ENCODE data around the gene VAC14.

Gene VAC14

DNA sequence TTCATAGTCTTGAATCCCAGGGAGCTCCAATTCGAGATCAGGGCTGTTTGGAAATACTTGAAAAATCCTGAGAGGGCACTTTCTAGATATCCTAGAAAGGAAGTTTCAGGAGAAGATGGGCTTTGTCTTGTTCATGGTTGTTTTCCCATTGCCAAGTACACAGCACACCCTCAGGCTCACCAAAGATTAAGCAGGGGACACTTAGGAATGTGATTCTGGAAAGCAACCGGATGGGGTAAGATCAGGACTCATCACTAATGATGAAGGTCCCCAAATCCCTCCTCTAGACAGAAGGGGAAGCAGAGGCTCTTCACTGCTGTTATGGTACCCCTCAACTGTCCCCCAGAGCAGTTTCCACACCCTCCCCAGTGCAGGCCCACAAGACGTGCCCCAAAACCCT is 40.7 kb downstream of the VAC14 start:
- DNase-seq (ENCODE audit: low read depth in 2 of 2), result no peak

DNA sequence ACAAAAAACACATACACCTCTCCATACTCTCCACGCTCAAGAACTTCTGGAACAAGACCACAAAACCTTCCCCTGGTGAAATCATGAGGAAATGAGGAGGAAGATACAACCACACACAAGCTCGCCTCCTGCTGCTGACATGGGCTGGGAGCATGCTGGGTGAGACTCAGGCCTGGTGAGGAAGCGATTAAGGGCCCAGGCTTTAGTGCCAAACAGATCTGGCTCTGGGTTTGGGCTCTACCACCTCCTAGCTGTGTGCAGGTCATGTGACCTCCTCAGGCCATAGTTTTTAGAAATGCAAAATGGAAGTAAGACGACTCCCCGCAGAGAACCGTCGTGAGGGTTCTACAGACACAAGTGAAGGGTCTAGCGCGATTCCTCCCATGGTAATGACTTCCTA is 41.3 kb downstream of the VAC14 start:
- DNase-seq (ENCODE audit: low read depth in 2 of 2), result no peak

DNA sequence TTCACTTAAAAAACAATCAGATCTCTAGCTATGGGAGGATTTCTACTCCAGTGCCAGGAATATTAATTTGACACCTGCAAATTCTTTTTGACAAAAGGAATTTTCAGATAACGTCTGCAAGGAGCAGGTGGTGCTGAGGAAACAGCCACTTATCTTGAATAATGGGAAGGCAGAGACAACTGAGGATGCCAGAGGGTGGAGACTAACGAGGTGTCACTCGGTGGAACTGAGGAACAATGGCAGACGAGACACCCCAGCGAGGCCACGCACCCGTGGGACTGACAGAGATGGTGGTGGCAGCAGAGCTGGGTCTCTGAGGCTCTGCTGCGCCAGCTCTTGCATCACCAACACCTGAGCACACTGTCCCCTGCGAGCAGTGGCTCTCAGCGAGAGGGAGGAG is 42.2 kb downstream of the VAC14 start:
- no peak for DNase-seq (ENCODE audit: low read depth in 2 of 2)

DNA sequence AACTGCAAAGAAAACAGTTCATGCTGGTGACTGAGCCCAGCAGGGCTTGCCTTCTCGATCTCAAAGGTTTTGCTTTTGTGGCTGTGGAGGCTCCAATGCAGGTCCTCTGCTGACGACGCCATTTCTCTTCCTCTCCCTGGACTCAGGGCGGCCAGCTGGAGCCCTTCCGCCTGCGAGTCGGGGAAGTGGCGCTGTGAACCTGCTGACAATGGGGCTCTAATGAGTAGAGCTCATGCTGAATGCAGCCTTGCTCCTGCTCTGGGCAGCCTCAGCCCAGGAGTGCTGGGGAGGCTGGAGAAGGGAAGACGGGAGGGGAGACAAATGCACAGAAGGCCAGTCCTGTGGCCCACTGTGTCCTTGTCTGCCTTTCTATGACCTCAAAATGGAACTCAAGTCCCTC is 43.8 kb downstream of the VAC14 start:
- DNase-seq (ENCODE audit: low read depth in 2 of 2), result no peak

DNA sequence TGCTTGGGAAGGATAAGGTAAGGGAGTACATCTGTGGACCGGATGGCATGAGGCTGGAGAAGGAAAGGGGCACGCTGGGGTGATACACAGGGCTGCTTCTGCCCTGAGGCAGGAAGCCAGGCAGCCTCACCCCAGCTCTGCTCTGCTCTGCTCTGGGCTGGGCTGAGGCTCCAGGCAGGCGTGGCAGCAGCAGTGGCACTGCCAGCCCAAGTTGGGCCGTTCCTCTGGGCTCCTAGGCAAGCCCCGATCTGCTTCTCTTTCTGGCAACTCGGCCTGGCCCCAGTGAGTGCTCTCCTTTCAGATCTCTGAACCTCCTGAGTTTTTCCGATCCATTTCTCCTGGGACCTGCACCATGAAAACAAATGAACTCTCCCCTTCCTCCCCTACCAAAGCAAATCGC is 44.9 kb downstream of the VAC14 start:
- DNase-seq (ENCODE audit: low read depth in 2 of 2), result no peak

DNA sequence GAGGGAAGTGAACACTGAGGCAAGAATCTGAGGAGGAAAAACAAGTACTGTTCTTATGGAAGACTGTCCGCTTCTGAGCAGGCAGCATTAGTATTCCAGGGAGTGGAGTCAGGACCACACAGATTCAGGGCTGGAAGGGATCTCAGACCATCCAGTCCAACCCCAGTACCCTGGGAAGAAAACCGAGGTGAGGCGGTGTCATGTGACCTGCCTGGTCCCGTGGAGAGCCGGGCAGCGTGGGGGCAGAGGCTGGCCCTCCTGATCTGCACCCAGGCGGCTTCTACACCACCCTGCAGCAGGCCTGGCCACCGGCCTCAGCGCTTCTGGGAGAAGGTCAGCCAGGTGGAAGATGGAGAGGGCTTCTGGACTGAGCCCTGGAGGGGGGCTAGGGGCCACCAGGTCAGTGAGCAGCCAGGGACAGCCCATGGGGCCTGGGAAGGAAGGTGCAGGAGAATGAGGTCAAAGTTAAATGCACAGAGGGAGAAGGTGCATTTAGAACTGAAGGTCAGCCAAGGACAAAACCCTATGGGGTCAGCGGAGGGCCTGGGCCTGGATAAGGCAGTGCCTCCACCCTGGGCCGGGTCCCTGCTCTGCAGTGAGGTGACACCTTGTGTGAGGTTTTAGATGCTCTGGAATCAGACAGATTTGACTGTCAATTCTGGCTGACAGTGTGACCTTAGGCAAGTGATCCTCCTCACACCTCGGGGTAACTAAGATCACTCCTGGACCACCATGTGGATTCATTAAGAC is 45.9 kb downstream of the VAC14 start:
- no peak for DNase-seq (ENCODE audit: low read depth in 2 of 2)

DNA sequence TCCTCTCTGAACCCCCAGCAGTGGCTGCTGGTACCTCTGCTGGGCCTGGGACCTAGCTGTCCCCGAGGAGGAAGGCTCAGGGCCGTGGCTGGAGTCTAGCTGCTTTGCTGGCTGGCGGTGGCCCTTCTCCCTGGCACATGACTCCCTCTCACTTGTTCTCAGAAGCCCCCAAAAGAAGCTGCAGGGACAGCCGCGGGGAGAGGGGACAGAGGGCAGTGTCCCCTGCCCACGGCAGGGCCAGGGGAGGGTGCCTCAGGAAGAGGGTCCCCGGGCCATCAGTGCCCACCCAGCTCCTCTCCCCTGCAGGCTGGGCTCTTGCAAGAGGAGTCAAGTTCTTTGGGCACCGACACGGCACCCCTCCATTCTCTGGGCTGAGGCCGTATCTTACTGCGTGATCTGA is 46.6 kb downstream of the VAC14 start:
- no peak for DNase-seq (ENCODE audit: low read depth in 2 of 2)

DNA sequence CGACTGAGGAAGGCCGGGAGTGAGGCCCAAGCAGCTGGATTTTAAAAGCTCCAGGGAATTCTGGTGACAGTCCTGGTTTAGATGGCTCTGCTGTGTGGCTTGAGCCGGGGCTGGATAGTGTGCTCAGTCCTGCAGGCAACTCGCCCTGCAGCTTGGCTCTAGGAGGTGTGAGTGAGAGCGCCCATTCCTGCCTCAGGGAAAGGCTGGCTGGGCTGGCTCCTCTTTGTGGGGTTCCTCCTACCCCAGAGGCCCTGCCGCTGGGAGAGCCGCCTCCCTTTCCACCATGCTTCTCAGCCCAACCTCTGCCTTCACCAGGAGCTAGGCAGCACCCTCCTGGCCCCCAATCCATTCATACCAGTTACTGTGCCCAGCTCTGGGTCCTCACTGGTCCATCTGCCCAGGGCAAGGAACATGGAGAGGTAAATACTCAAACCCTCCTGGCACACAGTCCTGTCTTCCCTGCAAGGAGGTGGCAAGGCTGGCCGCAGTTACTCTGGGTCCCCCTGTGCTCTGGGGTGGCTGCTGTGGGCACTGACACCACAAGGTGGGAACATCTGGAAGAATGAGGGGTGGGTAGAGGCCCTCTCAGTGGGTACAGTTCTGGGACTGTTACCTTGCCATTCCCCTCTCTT is 47.1 kb downstream of the VAC14 start:
- no peak for DNase-seq (ENCODE audit: low read depth in 2 of 2)

DNA sequence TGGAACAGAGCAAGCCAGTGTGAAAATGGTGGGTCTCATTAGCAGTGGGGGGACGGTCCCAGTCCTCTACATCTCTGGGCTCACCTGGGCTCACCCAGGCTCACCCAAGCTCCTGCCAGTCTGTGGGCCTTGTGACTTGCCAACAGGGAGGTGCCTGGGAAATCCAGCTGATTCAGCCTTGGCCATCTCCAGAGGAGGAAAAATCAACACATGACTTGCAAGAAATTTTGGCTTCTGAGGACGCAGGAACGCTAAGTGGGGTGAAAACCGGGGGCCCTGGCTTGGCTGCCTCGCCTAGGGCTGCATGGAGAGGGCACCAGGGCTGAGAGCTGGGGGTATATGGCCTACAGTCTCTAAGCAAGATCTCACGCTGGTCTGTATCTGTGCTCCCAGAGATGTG is 47.7 kb downstream of the VAC14 start:
- DNase-seq (ENCODE audit: low read depth in 2 of 2), result no peak

DNA sequence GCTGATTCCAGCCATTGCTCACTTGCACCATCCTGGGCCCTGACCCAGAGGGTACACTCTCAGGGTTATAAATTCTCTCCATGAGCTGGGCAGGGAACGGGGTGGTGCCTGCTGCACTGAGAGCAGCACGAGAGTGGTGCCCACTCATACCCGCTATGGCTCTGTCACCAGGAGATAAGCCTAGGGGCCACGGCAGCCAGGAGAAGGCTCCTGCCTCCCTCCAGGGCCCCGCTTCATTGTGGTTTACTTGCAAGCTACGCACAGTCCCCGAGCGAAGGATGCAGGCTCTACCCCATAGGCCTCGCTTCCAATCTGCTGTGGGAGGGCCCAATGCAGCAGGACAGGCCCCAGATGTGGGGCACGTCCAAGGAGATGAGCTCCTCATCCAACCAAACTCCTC is 48.5 kb downstream of the VAC14 start:
- DNase-seq (ENCODE audit: low read depth in 2 of 2), result no peak

DNA sequence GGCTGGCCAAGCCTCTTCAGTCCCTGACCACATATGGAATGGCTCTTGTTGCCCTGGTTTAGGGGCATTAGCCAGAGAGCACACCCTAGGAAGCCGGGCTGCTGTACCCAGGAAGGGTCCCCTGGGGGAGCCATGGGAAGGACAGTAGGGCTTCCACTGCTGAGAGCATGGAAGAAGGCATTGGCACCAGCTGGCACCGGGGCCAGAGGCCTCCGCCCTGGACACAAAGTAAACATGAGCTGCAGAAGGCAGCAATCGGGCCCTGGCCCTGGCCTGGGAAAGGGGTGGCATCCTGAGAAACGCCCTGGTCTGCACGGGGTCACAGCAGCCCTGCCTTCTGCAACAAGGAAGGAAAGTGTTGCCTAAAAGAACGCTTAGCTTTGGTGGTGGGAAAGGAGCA is 49.4 kb downstream of the VAC14 start:
- DNase-seq (ENCODE audit: low read depth in 2 of 2), result no peak

DNA sequence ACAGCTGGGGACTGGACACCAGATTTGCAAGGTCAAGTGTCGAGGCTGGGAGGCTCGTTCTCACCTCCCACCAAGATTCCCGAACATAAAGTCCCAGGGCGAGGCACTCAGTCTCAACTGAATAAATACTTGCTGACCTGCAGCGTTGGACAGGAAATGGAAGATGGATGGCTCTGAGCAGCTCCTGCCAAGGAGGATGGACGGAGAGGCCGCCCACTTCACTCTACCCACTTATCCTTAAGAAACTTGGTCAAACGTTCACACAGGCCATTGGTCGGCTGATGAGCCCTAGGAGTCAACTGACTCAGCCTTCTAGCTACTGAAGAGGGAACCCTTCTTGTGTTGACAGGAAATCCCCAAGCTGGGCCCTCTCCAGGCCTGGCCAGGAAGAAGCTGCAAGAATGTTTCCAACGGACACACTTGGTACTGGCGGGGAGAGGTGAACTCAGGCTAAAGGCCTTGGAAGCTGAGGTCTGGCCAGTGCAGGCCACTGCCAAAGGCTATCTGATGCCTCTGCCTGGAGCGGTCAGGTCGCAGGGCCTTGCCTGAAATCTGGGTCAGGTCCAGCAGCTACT is 50.0 kb downstream of the VAC14 start:
- DNase-seq (ENCODE audit: low read depth in 2 of 2), result no peak

DNA sequence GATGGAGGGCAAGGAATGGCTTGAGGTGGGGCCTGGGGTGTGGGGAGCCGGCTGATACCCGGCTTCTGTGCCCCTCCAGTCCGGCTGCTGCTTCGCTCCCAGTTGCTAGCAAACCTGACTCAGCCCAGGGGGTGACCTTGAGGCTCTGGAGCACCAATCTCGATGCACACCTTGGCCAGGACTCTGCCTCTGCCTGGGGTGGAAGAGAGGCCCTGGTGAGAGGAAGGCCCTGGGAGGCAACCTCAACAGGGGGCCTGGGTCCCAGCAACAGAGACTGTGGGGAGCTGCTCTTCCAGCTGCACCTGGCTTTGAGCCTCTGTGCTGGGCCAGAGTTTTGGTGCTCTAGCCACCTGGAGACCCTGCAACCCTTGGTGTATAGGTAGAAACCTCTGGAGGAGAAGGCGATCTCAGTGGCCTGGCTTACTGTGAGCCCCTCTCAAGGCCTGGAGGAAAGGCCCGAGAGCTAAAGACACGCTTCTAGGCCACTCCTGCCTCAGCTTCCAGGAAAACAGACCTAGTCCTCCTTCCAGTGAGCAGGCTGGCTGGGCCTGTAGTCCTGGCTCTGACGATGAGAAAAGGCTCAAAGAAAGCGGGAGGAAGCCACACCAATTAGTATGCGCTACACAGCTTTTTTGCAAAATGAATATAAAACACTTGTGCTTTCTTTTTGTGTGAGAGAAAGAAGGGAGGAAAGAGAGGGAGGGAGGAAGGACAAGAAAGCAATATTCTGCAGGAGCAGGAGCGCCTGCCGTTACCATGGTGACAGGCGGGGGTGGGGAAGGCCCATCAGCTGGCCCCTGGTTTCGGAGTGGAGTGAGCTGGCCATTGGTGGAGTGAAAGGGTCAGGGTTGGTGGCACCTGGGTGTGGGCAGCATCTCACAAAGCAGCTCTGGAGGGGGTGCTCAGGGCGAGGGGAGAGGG is 51.0 kb downstream of the VAC14 start:
- no peak for DNase-seq (ENCODE audit: low read depth in 2 of 2)

DNA sequence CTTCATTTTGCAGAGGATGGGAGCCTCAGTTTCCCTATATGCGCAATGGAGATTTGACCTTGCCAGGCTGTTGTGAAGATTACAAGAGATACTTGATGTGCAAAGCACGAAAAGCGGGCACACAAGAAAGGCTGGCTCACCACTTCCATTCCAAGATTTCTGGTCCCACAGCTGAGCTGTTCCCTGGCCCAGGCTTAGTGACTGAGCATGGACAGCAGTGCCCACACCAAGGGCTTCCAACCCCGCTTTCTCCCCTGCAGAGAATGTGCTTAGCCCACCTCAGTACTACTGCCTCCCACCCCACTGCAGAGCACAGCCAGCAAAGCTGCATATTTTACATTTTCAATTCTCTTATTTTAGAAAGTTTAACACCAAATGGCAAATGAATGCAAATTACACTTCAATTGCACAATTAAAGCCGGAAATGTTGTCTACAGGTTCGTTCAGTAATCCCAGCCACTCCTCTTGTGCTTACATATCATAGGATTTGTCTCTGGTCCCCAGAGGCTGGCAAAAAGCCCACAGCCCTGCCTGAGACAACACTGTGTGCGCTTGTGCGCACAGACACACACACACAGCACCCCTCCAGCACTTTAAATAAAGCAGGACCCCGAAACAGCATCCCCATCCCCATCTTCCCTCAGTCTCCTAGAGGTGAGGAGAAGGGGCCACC is 51.8 kb downstream of the VAC14 start:
- no peak for DNase-seq (ENCODE audit: low read depth in 2 of 2)

DNA sequence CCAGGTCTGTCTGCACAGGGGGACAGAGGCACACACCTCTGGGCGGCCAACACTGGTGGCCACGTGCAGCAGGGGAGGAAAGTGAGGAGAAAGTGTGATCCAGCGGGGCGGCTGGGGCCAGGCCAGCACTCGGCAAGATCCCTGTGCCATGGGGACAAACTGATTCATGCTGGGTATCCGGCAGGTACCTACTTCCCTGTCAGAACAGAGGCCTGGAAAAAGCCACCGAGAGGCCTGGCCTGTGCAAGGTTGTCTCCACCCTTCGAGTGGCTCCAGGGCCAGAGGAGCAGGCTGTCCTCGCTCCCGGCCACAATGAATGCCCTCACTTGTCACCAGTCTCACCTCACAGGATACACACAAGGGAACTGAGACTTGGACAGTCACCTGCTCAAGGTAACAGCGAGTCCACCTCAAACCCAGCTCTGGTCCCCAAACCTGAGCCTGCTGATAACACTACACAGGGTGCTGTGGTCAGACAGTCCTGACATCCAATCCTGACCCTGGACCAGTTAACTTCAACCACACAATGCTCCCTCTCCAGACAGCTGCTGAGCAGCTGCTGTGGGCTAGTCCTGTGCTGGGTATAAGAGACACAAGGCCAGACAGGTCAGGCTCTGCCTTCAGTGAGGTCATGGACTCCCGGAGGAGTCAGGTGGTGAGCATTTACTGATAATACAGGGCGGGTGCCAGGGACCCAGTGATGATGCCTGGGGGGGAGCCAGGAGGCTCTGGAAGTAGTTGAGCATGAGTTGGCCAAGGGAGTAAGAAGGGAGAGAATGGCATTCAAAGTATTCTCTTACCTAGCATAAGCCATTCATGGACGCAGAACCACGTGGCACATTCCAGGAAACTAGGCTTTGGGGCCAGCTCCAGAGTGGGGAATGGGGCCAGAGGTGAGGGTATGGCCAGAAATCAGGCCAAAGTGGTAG is 53.0 kb downstream of the VAC14 start:
- no peak for DNase-seq (ENCODE audit: low read depth in 2 of 2)

DNA sequence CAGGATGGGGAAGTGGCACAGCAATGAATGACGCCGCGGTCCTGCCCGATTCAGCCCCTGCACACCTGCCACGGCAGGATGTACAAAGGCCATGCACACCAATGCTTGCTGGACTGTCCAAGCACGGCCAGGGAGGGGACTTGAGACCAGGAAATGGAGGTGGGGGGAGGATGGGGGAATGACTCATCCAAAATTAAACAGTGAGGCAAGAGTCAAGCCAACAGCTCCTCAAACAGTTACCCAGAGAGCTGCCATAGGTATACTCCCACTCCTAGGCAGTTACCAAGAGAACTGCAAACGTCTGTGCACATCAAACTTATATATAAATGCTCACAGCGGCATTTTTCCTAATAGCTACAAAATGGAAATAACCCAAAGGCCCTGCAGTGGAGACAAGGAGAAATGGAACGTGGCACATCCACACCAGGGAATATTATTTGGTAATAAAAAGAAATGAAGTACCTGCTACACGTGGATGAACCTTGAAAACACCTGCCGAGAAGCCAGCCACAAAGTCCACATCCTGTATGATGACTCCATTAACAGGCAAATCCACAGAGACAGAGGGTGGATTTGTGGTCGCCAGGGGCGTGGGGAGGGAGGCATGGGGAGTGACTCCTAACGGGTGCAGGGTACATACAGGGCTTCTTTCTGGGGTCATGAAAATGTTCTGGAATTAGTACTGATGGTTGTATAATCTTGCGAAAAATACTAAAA is 54.1 kb downstream of the VAC14 start:
- no peak for DNase-seq (ENCODE audit: low read depth in 2 of 2)

DNA sequence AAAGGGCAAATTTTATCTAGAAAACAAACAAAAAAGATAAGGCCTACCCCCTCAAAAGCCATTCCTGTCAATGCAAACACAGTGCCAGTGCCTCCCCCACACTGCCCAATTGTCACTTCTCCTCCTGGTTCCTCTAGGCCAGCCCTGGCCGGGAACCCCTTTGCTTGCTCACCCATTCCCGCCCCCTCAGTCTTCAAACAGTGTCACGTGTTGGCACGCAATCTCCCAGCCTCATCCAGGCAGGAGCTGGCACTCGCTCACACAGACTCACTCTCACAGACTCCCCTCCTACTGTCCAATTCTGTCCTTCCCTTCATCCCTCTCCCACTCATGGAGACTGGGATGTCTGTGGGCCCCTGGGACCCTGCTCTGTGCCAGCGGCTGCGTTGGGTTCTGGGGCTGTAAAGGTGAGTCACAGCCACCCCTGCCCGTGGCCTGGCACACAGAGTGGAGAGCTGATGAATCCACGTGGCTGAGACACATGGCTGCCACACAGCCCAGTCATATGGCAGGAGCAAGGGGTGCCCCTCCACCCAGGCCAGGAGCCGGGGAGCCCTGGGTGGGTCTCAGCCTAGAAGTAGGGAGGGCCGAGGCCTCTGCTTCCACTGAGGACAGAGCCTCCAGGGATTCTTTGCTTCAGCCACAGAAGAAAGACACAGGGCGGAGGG is 54.8 kb downstream of the VAC14 start:
- DNase-seq (ENCODE audit: low read depth in 2 of 2), result no peak

DNA sequence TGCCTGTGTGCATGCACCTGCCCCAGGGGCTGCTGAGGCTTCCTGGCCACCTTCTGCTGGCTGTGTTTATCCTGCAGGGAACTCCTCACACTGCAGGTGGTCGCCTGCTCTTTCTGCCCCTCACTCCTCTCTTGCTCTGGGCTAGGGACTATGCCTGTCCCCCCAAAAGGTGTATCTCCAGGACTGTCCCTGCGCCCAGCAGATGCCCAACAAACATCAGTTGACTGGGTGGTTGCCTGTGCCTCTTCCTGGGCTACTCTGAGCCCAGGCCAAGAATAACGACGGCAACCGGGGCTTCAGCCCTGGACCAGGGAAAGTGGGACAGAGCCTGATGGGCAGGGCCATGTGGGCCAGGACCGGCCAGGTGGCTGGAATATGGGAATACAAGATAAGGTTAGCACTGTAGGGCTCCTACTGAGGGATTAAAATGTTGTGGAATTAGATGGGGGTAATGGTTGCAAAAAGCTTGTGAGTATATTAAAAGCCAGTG is 55.4 kb downstream of the VAC14 start:
- DNase-seq (ENCODE audit: low read depth in 2 of 2), result no peak

DNA sequence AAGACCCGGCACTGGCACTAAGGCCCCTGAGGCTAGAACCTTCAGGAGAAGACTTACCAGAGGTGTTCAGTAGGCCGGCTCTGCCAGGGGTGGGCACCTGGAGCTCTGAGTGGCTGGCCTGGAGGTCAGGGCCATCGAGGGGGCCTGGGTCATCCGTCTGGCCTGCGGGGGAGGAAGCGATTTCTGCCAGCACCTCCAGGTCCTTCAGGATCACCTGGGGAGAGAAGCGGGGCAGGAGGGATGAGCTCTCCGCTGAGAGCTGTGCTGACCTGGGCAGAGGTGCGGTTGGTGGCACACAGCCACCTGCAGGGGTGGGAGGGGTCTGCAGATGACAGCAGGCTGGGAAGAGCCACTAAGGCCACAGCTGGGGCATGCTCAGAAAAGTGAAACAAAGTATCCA is 56.6 kb downstream of the VAC14 start:
- no peak for DNase-seq (ENCODE audit: low read depth in 2 of 2)

Data from stimulated activated CD8-positive, alpha-beta memory T cell treated with anti-CD3 and anti-CD28 coated beads, Interleukin-2, amount 100 ng/mL, for 48 hours (primary cell).